DMS79 treated with DMSO at 0.1 percent for 48 hours (cell line): ENCODE measurements around the gene ETV2.
"Not testable (repeated sequence)": the region's sequence is repeated elsewhere in the genome, so short reads cannot be mapped to it uniquely, and the experiment has no call there.

Source experiments
- DNase-seq: peaks from one replicate; lab custom pipeline; 2025; lab: John Stamatoyannopoulos, UW

The ETV2 gene, protein sequence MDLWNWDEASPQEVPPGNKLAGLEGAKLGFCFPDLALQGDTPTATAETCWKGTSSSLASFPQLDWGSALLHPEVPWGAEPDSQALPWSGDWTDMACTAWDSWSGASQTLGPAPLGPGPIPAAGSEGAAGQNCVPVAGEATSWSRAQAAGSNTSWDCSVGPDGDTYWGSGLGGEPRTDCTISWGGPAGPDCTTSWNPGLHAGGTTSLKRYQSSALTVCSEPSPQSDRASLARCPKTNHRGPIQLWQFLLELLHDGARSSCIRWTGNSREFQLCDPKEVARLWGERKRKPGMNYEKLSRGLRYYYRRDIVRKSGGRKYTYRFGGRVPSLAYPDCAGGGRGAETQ

DNA sequence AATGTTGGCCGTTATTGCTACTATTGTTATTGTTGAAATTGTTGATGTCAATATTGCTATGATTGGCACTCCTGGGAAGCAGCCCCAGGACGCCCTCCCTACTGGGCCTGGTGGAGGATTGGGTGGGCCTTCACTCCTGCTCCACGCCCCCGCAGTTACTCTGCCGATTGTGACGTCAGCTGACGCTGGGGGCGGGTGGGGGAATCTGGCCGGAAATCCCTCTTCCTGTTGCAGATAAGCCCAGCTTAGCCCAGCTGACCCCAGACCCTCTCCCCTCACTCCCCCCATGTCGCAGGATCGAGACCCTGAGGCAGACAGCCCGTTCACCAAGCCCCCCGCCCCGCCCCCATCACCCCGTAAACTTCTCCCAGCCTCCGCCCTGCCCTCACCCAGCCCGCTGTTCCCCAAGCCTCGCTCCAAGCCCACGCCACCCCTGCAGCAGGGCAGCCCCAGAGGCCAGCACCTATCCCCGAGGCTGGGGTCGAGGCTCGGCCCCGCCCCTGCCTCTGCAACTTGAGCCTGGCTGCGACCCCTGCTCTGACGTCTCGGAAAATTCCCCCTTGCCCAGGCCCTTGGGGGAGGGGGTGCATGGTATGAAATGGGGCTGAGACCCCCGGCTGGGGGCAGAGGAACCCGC, at the start of gene ETV2:
ETV2 (plus strand) TSS at position 231 of the 637 bp plus-strand sequence. CDS start 716 bp downstream, outside the sequence.
- DNase-seq: no peak

GRCh38 chr19:35592226-35592625, 49.3 kb upstream of the ETV2 start:
- no peak for DNase-seq

GRCh38 chr19:35595026-35595425, 46.5 kb upstream of the ETV2 start:
- DNase-seq: not testable (repeated sequence)

- DNase-seq: no peak
These were observed 45.6 kb upstream of the ETV2 start for GRCh38 chr19:35595928-35596327.

DNA sequence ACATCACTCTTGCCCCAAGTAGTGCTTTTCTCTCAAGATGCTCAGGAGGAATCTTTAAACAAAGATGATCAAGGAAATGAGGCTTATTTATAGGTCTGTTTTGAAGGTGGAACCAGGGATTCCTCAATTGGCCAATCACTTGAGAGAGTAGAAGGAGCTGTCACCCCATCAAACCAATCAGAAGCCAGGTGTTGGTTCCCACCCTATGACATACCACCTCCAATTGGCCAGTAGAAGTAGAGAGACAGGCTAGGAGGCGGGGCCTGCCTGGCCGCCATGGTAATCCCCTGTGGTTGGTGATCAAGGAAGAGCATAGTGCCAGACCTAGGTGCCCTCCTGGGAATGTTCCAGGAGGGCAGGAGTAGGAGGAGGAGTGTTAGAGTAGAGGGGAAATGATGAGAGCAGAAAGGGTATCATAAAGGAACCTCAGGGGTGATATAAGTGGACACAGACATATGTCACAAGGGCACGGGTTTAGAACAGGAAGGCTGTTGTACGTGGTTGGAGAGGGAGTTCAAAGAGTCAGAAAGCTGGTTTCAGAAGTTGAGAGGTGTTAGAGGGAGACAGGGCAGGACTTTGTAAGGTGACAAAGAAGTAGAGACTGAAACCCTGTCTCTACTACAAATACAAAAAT, 45.1 kb upstream of the ETV2 start:
- no peak for DNase-seq

- peak; percentile 2 for DNase-seq
These were observed 39.6 kb upstream of the ETV2 start for GRCh38 chr19:35601971-35602370.

GRCh38 chr19:35604436-35604835, 37.1 kb upstream of the ETV2 start:
- not testable (repeated sequence) for DNase-seq

DNA sequence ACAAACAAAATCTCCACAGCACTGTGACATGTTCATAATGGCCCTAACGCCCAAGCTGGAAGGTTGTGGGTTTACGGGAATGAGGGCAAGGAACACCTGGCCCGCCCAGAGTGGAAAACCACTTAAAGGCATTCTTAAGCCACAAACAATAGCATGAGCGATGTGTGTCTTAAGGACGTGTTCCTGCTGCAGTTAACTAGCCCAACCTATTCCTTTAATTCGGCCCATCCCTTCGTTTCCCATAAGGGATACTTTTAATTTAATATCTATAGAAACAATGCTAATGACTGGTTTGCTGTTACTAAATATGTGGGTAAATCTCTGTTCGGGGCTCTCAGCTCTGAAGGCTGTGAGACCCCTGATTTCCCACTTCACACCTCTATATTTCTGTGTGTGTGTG, 34.4 kb upstream of the ETV2 start:
- DNase-seq: not testable (repeated sequence)

DNA sequence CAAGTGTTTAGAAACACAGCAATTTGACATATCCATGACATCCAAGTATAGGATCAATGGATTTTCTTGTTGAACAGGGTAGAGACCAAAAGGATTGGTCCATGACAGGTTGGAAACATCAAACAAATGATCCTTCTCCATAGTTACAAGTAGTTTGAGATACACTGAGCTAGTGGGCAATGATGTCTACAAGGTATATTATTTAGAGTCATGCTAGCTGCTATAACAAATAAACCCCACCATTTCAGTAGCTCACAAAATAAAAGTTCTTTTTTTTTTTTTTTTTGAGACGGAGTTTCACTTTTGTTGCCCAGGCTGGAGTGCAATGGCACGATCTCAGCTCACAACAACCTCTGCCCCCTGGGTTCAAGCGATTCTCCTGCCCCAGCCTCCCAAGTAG, 33.9 kb upstream of the ETV2 start:
- no peak for DNase-seq

GRCh38 chr19:35608251-35608650, 33.3 kb upstream of the ETV2 start:
- no peak for DNase-seq

- DNase-seq: no peak
These were observed 31.6 kb upstream of the ETV2 start for GRCh38 chr19:35609851-35610353.

- DNase-seq: no peak
These were observed 29.4 kb upstream of the ETV2 start for GRCh38 chr19:35612224-35612558.

DNA sequence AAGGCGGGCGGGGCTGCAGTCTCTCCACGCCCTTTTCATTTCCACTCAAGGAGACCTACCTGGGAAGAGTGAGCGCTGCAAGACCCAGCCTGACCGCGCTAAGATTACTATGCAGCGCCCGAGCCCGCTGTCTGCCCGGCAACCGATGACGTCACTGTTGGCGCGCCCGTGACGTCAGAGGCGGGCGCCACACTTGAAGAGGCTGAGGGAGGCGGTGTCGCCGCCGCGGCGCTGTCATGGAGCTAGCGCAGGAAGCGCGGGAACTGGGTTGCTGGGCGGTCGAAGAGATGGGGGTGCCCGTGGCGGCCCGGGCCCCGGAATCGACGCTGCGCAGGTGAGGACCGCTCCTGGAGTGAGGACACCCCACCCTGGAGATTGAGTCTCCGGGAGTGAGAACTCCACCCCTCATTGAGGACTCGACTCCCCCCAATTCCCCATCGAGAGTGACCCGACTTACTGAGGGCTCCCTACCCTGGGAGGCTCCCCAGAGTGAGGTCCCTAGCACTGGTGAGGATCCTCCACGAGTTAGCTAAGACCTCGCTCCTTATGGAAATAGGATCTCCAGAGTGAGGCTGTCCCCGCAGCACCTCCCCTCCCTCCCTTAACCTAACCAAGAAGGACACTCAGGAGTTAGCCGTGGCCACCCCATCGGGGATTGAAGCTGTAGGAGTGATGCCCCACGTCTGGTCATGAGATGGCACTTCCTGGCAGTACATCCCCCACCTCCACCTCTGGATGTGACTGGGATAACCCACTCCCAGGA, 28.8 kb upstream of the ETV2 start, which contains the start of gene HAUS5:
HAUS5 (plus strand) TSS at position 177 of the 763 bp plus-strand sequence; CDS start at position 237, 60 bp downstream.
- peak; percentile 91 for DNase-seq

- DNase-seq: no peak
These were observed 28.0 kb upstream of the ETV2 start for GRCh38 chr19:35613574-35613973.

- DNase-seq: no peak
These were observed 26.5 kb upstream of the ETV2 start for GRCh38 chr19:35615036-35615435.

DNA sequence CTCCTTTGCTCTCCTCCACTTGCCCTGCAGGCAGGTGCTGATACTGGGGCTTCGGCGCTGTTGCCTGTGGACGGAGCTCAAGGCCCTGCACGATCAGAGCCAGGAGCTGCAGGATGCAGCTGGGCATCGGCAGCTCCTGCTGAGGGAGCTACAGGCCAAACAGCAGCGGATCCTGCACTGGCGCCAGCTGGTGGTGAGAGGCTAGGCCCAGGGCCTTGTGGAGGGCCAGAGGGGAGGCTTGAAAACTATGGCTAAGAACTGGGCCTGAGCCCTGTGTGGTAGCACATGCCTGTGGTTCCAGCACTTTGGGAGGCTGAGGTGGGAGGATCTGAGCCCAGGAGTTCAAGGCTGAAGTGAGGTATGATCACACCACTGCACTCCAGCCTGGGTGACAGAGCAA, 22.7 kb upstream of the ETV2 start:
- no peak for DNase-seq

GRCh38 chr19:35619290-35619923, 22.1 kb upstream of the ETV2 start:
- DNase-seq: no peak

- no peak for DNase-seq
These were observed 21.5 kb upstream of the ETV2 start for GRCh38 chr19:35620001-35620400.

DNA sequence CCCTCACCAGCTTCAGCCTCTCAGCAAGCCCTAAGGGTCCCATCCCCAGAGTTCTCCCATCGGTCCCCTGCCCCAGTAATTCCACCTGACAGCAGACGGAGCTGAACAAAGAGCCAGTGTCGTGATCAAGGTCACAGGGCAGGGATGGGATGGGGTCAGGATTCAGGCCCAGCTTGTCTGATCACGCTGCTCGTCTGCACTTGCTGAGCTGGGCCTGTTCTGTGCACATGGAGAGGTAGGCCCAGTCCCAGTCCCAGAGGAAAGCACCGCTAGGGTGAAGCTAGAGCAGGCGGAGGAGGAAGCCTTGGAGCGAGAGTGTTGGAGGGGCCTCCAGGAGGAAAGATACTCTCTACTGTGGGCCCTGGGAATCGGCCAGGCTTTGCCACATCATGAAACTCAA, 19.8 kb upstream of the ETV2 start:
- DNase-seq: no peak

DNA sequence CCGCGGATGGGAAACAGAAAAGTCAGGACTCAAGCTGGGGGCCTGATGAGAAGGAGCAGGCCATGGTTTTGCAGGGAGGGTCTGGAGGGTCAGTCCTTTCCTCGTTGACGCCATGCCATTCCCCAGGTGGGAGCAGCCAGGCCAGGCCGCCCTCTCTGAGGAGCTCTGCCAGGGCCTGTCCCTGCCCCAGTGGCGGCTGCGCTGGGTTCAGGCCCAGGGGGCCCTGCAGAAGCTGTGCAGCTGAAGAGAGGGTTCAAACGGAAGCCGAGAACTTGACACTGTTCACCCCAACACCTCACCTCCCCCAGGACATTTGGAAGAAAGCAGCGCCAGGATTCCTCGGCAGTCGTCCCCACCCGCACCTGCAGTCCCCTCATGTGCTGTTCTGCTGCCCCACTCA, 18.8 kb upstream of the ETV2 start:
- no peak for DNase-seq

DNA sequence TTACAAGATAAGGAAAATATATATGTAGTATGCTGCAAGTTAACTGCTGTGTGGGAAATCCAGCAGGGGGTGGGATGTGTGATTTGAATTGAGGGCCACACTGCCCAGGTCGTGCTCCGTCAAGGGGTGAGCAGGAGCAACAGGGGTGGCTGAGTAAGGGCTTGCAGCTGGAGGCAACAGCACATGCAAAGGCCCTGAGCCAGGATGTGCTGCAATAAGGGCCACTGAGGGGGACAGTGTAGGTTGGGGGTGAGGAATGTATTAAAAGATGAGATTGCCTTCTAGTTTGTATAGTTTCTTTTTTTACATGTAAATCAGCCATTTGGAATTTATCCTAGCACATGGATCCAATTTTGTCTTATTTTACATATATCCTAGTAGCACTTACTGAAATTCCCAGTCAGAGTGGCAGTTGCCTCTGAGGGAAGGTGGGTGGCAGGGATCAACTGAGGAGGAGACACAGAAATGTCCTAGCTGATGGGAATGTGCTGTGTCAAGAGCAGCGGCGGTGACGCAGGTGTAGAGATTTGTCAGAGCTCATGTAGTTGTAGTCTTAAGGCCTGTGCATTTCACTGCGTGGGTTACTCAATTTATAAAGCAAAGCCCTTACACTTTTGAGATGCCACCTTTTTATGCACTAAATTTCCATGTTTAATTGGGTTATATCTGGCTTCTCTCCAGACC, 18.1 kb upstream of the ETV2 start:
- DNase-seq: no peak
